KG1 (cell line): ENCODE measurements around the gene TMEM9B.

Experiments
- DNase-seq: peaks from one replicate; lab custom pipeline; 2025; lab: John Stamatoyannopoulos, UW

TMEM9B gene

GRCh38 chr11:8928981-8929615 is 35.1 kb downstream of the TMEM9B start:
- DNase-seq = no peak

GRCh38 chr11:8928205-8928604 is 36.0 kb downstream of the TMEM9B start:
- DNase-seq = no peak

- DNase-seq = no peak
These were observed 37.0 kb downstream of the TMEM9B start for GRCh38 chr11:8927233-8927632.

- no peak for DNase-seq
These were observed 38.0 kb downstream of the TMEM9B start for GRCh38 chr11:8926236-8926635.

GRCh38 chr11:8925711-8926110 is 38.5 kb downstream of the TMEM9B start:
- no peak for DNase-seq

GRCh38 chr11:8922691-8923090 is 41.6 kb downstream of the TMEM9B start:
- no peak for DNase-seq

GRCh38 chr11:8917157-8917825 is 47.0 kb downstream of the TMEM9B start:
- DNase-seq = no peak

GRCh38 chr11:8914661-8915018 is 49.6 kb downstream of the TMEM9B start:
- DNase-seq = no peak

GRCh38 chr11:8913961-8914660 is 50.1 kb downstream of the TMEM9B start:
- peak; percentile 57 for DNase-seq

- DNase-seq = peak; percentile 91
These were observed 53.0 kb downstream of the TMEM9B start, which contains the start of gene AKIP1 for GRCh38 chr11:8911029-8911823. Gene AKIP1 (plus strand): TSS chr11:8911189. CDS start chr11:8911450, 261 bp downstream.

- DNase-seq = no peak
These were observed 53.6 kb downstream of the TMEM9B start for GRCh38 chr11:8910649-8911026.

GRCh38 chr11:8908099-8908498 is 56.1 kb downstream of the TMEM9B start:
- no peak for DNase-seq

GRCh38 chr11:8907116-8907515 is 57.1 kb downstream of the TMEM9B start:
- no peak for DNase-seq

- no peak for DNase-seq
These were observed 58.6 kb downstream of the TMEM9B start for GRCh38 chr11:8905528-8906165.

GRCh38 chr11:8899119-8899753 is 65.0 kb downstream of the TMEM9B start:
- no peak for DNase-seq
